GM23338 (cell line): Measurements from ENCODE around the gene ABHD18. TPM values are rescaled to one million over a fixed set of nuclear protein-coding genes. Genes with fewer than 3 reads are reported as not detected.

Experiments
- CREB1 ChIP-seq: fragments of 250-450 bp; sonication (Bioruptor Pico); IDR thresholded peaks from 2 replicates; pipeline ENCODE4 v1.5.0; 2020; ENCODE audit warnings: low read depth, mild to moderate bottlenecking, moderate library complexity
- CTCF ChIP-seq, 2 experiments: fragments of 200-600 bp in 1 of 2; sonication (generic) in 1 of 2; conservative IDR thresholded peaks; 2 replicates each; pipeline versions ENCODE4 v1.5.1 to v1.6.1; 2016 to 2017; ENCODE audit warnings: antibody characterized with exemption in 2 of 2, low read depth in 2 of 2, mild to moderate bottlenecking in 2 of 2, moderate library complexity in 1 of 2
- EZH2phosphoT487 ChIP-seq: fragments of 200-600 bp; sonication (generic); IDR thresholded peaks from one replicate; pipeline ENCODE4 v1.8.1; 2018; ENCODE audit warnings: antibody characterized with exemption; ENCODE audit not compliant: unreplicated experiment
- NANOG ChIP-seq: IDR thresholded peaks from 2 replicates; pipeline ENCODE4 v1.6.1; 2016; ENCODE audit warnings: antibody characterized with exemption, borderline replicate concordance
- REST ChIP-seq: IDR thresholded peaks from one replicate; pipeline ENCODE4 v1.6.1; 2018; ENCODE audit warnings: antibody characterized with exemption; ENCODE audit not compliant: unreplicated experiment
- STAT1 ChIP-seq: IDR thresholded peaks from one replicate; pipeline ENCODE4 v1.6.1; 2016; ENCODE audit warnings: antibody characterized with exemption; ENCODE audit not compliant: unreplicated experiment
- ZNF114 ChIP-seq: fragments of 250-450 bp; sonication (Bioruptor Pico); IDR thresholded peaks from 2 replicates; pipeline ENCODE4 v1.5.0; 2020; ENCODE audit warnings: mild to moderate bottlenecking, moderate library complexity
- ZNF331 ChIP-seq: fragments of 250-450 bp; sonication (Bioruptor Pico); IDR thresholded peaks from 2 replicates; pipeline ENCODE4 v1.5.0; 2020; ENCODE audit warnings: low read depth, mild to moderate bottlenecking, moderate library complexity
- polyA plus RNA-seq: library from polyadenylated mRNA; unstranded; fragments of >200 nt; fragmentation: Nextera tagmentation; extraction: Ambion mirVana; gene quantifications from 2 replicates; pipeline ENCODE4 v1.2.1, GENCODE V29; 2016
- total RNA-seq: library from RNA; depleted of rRNA; stranded (reverse); fragments of >200 nt; shearing (Covaris generic); gene quantifications from 2 replicates; pipeline ENCODE4 v1.2.3, GENCODE V29; 2014; rRNA removed

ABHD18 gene
- total and polyA plus RNA-seq, 2 experiments from 2014 or later = 7.2 to 18.6 TPM

GRCh38 chr4:128076464-128076863, 111.3 kb downstream of the ABHD18 start (continued):
- TF ChIP-seq REST = no peak
- no peak for TF ChIP-seq CTCF (conservative IDR thresholded peaks at IDR 0.05; ENCODE audit: low read depth in 2 of 2)
- no peak for TF ChIP-seq ZNF331 (CRISPR knock-in tag)
- no peak for TF ChIP-seq EZH2phosphoT487
- no peak for TF ChIP-seq STAT1
- no peak for TF ChIP-seq CREB1 (CRISPR knock-in tag)
- no peak for TF ChIP-seq ZNF114
- TF ChIP-seq NANOG = no peak

Other genes starting within 250 kb of the ABHD18 start
- not detected in 2 replicates for gene SLC25A31, start 235.0 kb upstream of the ABHD18 start, total RNA-seq
- not detected in 2 replicates for gene SLC25A31, start 235.0 kb upstream of the ABHD18 start, polyA plus RNA-seq
- gene HSPA4L, start 183.1 kb upstream of the ABHD18 start, total RNA-seq = 4.2 and 6.6 TPM in 2 replicates
- 3.0 and 3.5 TPM in 2 replicates for gene HSPA4L, start 183.1 kb upstream of the ABHD18 start, polyA plus RNA-seq
- 37.3 and 38.7 TPM in 2 replicates for gene PLK4, start 84.5 kb upstream of the ABHD18 start, total RNA-seq
- gene PLK4, start 84.5 kb upstream of the ABHD18 start, polyA plus RNA-seq = 18.4 and 25.5 TPM in 2 replicates
- gene MFSD8, start 233 bp upstream of the ABHD18 start, total RNA-seq = 23.6 and 33.3 TPM in 2 replicates
- gene MFSD8, start 233 bp upstream of the ABHD18 start, polyA plus RNA-seq = 19.4 and 24.0 TPM in 2 replicates
- gene LARP1B, start 95.9 kb downstream of the ABHD18 start, total RNA-seq = 45.4 and 59.2 TPM in 2 replicates
- 39.6 and 42.5 TPM in 2 replicates for gene LARP1B, start 95.9 kb downstream of the ABHD18 start, polyA plus RNA-seq